GM10847 (cell line): ENCODE results near the gene CPLX1.

Experiments
- POLR2A ChIP-seq: IDR thresholded peaks from 2 replicates; pipeline ENCODE4 v1.6.1; 2011; ENCODE audit not compliant: insufficient read length; ENCODE audit errors: extremely low read depth

The CPLX1 gene

DNA sequence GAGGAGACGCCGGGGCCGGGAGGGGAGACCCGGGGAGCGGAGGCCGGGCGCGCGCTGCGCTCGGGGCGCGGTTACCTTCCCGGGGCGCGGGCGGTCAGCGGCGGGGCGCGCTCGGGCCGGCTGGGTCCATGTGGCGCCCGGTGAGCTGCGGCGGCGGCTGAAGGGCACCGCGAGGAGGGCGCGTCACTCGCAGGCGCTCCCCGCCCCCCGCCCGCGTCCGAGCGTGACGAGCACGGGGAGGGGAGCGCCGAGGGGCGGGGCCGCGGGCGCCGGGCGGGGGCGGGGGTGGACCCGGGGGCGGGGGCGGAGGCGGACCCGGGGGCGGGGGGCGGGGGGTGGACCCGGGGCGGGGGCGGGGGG, at the start of gene CPLX1:
TSS of gene CPLX1 (minus strand) at position 159 of the 360 bp plus-strand sequence. CDS start 1,607 bp downstream, outside the sequence.
- no peak for TF ChIP-seq POLR2A

DNA sequence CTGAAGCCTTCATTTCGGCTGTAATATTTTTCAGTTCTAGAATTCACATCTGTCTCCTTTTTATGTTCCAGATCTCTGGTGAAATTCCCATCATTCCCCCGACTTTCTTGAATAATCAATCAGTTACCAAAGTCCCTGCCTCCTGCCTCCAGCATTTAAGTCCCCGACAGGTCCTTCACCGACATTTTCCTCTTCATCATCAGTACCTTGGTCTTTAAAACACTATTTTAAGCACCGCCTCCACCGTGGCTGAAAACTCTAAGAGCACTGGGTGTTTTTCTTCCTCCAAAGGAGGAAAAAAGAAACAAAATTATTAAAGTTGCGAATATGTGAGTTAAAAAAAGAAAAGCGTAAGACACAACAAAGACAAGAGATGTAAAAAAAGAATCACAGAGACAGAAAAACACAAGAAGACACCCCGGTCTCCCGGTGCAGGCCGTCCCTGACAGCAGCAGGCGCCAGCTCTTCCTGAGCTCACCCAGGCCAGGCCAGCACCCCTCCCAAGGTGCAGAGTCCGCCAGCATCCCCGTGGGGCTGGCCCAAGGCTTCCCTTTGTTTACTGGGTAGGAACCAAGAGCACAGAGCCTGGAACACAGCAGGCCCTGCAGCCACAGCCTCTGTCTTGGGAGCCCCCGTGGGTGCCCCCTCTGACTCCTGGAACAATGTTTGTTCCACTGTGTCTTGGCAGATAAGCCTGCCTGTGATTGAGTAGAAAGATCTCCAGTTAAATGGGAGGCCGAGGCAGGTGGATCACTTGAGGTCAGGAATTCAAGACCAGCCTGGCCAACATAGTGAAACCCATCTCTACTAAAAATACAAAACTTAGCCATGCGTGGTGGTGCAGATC, 49.3 kb upstream of the CPLX1 start:
- no peak for TF ChIP-seq POLR2A

GRCh38 chr4:874056-874455, 48.1 kb upstream of the CPLX1 start:
- TF ChIP-seq POLR2A, result no peak

DNA sequence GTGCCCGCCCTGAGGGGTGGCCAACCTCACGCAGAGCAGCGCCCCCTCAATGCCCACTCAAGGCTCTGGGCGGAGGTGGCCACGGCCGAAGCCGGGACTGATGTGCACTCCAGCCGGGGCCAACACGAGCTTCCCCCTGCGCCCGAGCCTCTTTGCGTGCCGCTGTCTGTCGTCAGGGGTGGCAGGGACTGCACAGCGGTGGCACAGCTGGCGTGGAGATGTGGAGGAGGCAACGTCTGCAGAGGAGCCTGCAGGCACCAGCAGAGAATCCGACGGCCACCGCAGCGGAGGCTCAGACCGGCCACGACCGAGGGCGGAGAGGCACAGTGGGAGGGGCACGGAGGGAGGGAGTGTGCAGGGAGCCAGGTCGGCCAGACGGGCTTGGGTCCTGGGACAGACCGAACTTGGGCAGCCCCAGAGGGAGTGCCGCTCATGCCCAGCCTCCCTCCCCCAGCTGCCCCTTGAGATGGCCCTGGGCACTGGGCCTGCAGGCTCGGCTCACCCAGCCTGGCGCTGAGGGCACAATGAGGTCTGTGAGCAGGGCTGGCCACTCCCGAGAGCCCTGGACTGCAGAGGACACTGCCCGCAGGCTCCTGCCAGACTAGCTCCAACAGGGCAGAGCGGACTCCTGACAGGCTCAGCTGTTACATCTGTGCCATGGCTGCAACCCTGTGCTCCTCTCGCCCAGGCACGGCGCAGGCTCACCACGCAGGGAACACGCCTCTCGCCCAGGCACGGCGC, 46.5 kb upstream of the CPLX1 start:
- TF ChIP-seq POLR2A, result no peak

- TF ChIP-seq POLR2A, result no peak
These were observed 45.6 kb upstream of the CPLX1 start for GRCh38 chr4:871484-871883.

- no peak for TF ChIP-seq POLR2A
These were observed 45.0 kb upstream of the CPLX1 start for GRCh38 chr4:870951-871350.

DNA sequence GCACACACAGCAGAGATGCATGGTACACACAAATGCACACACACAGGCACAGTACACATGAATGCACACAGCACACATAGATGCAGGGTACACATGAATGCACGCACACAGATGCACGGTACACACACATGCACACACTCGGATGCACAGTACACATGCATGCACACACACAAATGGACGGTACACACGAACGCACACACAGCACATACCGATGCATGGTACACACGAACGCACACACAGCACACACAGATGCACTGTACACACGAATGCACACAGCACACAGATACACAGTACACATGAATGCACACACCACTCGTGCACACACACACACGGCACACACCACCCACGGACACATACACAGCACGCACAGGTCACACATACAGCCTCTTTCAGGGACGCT, 43.8 kb upstream of the CPLX1 start:
- no peak for TF ChIP-seq POLR2A

- no peak for TF ChIP-seq POLR2A
These were observed 42.5 kb upstream of the CPLX1 start for GRCh38 chr4:868421-868820.

- TF ChIP-seq POLR2A, result no peak
These were observed 41.8 kb upstream of the CPLX1 start for GRCh38 chr4:867526-868250.

DNA sequence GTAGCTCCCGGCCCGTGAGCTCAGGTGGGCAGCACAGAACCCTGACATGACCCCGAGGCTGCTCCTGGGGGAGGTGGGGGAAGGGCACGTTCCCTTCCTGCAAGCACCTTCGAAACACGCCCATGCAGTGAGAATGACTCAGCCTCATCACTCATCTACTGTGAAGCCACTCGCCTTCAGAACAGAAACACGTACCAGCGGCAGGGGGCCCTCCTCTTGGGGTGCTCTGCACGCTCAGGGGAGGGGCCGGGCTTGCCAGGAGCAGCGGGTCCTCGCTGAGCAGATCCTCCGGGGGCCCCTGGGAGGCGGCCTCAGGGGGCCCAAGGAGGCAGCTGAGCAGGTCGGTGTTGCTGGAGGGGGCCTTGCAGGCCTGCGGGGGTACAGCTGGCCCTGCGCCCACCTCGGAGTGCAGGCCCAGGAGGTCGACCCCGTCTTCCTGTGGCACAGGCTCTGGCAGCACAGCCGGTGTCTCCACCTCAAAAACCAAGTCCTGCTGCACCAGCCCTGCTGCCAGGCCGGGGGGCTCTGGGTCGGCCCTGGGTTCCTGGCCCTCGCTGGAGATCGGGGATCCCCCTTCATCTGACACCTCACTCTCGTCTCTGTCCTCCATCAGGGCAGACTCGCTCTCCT, 40.9 kb upstream of the CPLX1 start:
- TF ChIP-seq POLR2A, result no peak

GRCh38 chr4:866068-866760, 40.3 kb upstream of the CPLX1 start:
- no peak for TF ChIP-seq POLR2A

DNA sequence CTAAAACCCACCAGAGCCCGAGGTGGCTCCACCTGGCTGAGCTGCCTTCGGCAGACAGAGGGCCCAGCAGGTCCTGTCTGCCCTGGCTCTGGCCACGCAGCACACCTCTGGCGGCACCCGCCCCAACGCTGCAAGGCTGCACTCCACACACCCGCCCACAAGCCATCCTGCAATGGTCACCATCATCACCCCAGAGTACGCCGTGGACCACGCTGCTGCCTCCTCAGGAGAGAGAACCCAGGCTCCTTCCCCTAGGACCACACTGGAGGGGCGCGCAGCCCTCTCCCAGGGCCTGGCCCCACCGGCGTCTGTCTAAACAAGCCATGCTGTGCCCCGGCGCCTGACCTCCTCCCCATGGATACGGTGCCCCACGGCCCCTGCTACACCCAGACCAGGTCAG, 39.6 kb upstream of the CPLX1 start:
- no peak for TF ChIP-seq POLR2A

GRCh38 chr4:865121-865465, 39.2 kb upstream of the CPLX1 start:
- no peak for TF ChIP-seq POLR2A

DNA sequence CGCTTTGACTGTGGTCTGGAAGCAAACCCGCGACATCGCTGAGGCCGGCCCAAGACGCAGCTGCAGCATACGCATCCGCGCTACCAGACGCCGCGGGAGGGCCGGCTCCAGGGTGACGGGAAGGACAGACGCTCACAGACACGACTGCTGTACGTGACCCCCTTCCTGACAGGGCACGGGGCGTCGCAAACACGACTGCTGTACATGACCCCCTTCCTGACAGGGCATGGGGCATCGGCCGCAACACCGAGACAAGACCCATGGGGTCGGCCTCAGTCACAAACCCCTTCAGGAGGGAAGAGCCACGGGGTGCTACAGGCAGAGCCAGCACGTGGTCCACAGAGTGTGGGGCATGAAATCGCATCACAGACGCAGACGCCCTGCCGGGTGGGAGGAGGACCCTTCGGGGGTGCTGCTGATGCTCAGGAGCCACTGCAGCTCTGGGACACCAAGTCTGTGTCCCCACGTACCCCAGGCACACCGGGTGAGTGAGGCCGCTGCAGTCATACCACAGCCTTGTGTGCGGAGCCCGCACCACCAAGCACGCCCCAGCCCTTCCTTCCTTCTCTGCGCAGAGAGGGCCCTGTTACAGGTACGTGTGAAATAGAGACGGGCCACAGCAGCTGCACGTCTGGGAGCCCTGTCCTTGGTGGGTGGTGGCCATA, 38.7 kb upstream of the CPLX1 start:
- no peak for TF ChIP-seq POLR2A

DNA sequence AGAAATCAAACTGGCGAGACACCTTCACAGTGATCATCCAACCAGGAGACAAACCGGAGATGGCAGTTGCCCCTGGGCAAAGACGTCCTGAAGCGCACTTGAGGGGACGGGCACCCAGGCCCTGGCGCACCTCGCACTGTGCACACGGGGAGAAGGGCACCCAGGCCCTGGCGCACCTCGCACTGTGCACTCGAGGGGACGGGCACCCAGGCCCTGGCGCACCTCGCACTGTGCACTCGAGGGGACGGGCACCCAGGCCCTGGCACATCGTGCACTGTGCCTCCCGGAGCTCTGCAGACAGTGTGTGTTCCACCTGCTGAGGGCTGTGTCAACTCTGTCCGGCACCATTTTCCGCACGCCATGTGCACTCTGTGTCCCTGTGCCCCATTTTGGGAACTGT, 34.6 kb upstream of the CPLX1 start:
- TF ChIP-seq POLR2A, result no peak

- TF ChIP-seq POLR2A, result no peak
These were observed 33.6 kb upstream of the CPLX1 start for GRCh38 chr4:859496-859895.
